ENCODE data around the gene PPP1R17.

DNA sequence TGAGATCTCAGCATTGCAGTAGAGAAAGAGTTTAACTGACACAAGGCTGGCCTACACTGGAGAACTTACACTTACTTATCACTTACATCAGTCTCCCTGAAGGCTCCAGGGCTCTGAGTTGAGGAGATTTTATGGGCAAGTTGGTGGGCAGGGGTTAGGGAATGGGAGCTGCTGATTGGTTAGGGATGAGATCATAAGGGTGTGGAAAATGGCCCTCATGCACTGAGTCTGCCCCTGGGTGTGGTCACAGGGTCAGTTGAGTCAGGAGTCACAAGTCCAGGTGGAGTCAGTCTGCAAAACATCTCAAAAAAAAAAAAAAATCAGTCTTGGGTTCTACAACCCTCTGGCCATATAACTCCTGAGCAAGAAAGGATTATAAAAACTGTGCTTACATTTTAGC is 60.5 kb downstream of the PPP1R17 start:
- no peak for TF ChIP-seq CTCF (IDR thresholded peaks at IDR 0.05)
- no peak for TF ChIP-seq POLR2A (IDR thresholded peaks at IDR 0.05)
